Upper lobe of right lung (tissue), 1 donor: ENCODE measurements around the gene TPRX2. TPM values are rescaled to one million over a fixed set of nuclear protein-coding genes. Genes with fewer than 3 reads are reported as not detected.

Experiments
- ATAC-seq: fragments of 200-7000 bp; cut with Tn5 transposase; one replicate; pipeline ENCODE4 v1.9.1; 2020; ENCODE audit warnings: mild to moderate bottlenecking, moderate library complexity
- DNase-seq: peaks from one replicate; pipeline ENCODE4 v3.0.0-alpha.2; 2020
- H3K27ac ChIP-seq: fragments of 200-600 bp; one replicate; pipeline ENCODE4 v1.8.0; 2022
- H3K27me3 ChIP-seq: fragments of 200-600 bp; one replicate; pipeline ENCODE4 v1.8.0; 2022; ENCODE audit warnings: mild to moderate bottlenecking
- H3K36me3 ChIP-seq: fragments of 200-600 bp; one replicate; pipeline ENCODE4 v1.8.0; 2022
- H3K4me1 ChIP-seq: fragments of 200-600 bp; one replicate; pipeline ENCODE4 v1.8.0; 2022
- H3K4me3 ChIP-seq: fragments of 200-600 bp; one replicate; pipeline ENCODE4 v1.8.0; 2022; ENCODE audit warnings: mild to moderate bottlenecking
- H3K9me3 ChIP-seq: fragments of 200-600 bp; one replicate; pipeline ENCODE4 v1.8.0; 2022
- intact Hi-C: fragments of 100-400 bp; cut with DNase I; formaldehyde crosslinking; loops from one replicate; pipeline ENCODE4 v1.11.0; 2022
- total RNA-seq: library from RNA; stranded (reverse); fragmentation: NEBNext Ultra II Directional; extraction: Animal tissue kit (Norgen Biotek cat#: 25700); gene quantifications from one replicate; pipeline ENCODE4 v1.2.1, GENCODE V29; 2021
- TF ChIP-seq, protein P1 (sequence below): fragments of 200-600 bp; IDR thresholded peaks from one replicate; pipeline ENCODE4 v1.8.0; 2022; ENCODE audit warnings: antibody characterized with exemption
- donor health status: DM: no; HTN: yes; CAD: no; lungs with severe emphysema.

The TPRX2 gene
- total RNA-seq, 1 donor from 2014 or later = not detected

DNA sequence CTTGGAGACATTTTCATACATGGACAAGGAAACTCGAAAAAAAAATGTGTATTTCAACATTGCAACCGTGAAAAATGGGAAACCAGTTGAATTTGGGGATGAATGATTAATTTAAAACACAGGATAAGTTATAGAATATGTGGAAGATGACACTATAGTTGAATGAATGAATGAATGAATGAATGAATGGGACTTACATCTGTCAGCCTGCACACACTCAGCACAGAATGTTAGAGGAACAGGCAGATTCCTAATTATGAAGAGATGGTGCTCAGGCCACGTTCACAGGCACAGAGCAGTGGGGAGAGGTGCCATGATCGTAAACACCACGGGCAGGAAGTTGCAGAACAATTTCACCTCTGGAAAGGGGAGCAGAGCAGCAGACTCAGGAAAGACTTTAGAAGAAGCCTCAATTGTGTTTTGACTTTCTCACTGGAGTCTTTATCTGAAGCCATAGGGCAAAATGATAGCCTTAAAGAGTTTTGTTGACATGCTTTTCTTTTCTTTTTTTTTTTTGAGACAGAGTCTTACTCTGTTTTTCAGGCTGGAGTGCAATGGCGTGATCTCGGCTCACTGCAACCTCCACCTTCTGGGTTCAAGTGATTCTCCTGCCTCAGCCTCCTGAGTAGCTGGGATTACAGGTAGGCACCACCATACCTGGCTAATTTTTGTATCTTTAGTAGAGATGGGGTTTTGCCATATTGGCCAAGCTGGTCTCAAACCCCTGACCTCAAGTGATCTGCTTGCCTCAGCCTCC lies 32.0 kb downstream of the TPRX2 start:
- peak overlapping the region; percentile 33 for H3K27ac ChIP-seq
- H3K4me3 ChIP-seq = no peak overlapping the region
- H3K36me3 ChIP-seq = no peaks in the 10 kb centered on the region
- H3K4me1 ChIP-seq = peaks cover 3% of the 10 kb centered on the region
- no peaks in the 10 kb centered on the region for H3K27me3 ChIP-seq
- no peak for ATAC-seq
- DNase-seq = no peak
- TF ChIP-seq, protein P1, sequence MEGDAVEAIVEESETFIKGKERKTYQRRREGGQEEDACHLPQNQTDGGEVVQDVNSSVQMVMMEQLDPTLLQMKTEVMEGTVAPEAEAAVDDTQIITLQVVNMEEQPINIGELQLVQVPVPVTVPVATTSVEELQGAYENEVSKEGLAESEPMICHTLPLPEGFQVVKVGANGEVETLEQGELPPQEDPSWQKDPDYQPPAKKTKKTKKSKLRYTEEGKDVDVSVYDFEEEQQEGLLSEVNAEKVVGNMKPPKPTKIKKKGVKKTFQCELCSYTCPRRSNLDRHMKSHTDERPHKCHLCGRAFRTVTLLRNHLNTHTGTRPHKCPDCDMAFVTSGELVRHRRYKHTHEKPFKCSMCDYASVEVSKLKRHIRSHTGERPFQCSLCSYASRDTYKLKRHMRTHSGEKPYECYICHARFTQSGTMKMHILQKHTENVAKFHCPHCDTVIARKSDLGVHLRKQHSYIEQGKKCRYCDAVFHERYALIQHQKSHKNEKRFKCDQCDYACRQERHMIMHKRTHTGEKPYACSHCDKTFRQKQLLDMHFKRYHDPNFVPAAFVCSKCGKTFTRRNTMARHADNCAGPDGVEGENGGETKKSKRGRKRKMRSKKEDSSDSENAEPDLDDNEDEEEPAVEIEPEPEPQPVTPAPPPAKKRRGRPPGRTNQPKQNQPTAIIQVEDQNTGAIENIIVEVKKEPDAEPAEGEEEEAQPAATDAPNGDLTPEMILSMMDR = no peak
- intact Hi-C loops = no loop called here
- H3K9me3 ChIP-seq = no peaks in the 10 kb centered on the region

DNA sequence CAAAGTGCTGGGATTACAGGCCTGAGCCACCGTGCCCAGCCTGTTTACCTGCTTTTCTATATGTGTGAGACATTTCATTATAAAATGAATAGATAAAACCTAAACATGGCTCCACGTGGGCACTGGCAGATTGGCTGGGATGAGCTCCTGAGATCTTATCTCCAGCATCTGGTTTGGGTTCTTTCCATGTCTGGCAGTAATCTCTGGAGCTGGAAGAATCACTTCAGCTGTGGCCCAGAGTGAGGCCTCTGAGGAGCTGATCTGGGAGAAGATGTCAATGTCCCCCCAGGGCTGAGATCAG lies 32.5 kb downstream of the TPRX2 start:
- DNase-seq (no peak), ATAC-seq (no peak)
- no peaks in the 10 kb centered on the region for H3K27me3 ChIP-seq
- intact Hi-C loops = no loop called here
- no peaks in the 10 kb centered on the region for H3K9me3 ChIP-seq
- TF ChIP-seq, protein P1 = no peak
- H3K36me3 ChIP-seq = no peaks in the 10 kb centered on the region
- H3K4me3 ChIP-seq = no peak overlapping the region
- peaks cover 3% of the 10 kb centered on the region for H3K4me1 ChIP-seq
- H3K27ac ChIP-seq = peak overlapping the region; percentile 33

DNA sequence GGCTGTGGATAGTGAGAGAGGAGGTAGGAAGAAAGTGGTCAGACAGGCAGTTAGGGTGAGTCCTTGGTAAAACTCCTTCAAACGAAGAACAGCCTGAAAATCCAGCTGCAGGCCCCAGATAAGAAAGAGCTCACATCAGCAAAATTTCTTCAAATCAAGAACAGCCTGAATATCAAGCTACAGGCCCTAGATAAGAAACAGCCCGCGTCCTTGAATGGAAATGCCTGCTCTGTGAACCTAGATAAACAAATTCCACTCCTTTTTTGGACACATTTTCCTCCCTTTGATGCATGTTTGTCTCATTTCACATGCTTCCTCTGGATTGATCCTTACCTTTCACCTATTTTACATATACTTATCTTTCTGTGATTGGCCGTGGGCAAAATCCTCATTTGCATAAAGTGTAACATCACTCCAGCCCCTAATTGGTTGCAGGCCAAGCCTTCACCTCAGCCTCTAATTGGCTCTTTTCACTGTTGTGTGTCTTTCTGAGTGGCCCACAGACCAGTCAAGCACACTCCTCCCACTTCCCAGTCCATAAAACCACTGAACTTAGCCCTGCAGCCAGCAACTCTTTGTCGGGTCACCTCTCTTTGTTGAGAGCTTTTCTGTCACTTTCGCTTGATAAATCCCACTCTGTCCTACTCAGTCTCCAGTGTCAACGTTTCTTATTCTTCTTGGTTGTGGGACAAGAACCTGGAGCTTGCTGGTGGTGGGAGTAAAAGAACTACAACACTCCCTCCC lies 33.1 kb downstream of the TPRX2 start:
- TF ChIP-seq, protein P1 = no peak
- peak overlapping the region; percentile 33 for H3K27ac ChIP-seq
- no peaks in the 10 kb centered on the region for H3K36me3 ChIP-seq
- no peaks in the 10 kb centered on the region for H3K9me3 ChIP-seq
- H3K4me3 ChIP-seq = no peak overlapping the region
- H3K27me3 ChIP-seq = no peaks in the 10 kb centered on the region
- DNase-seq (no peak), ATAC-seq (no peak)
- intact Hi-C loops = no loop called here
- H3K4me1 ChIP-seq = peaks cover 3% of the 10 kb centered on the region

DNA sequence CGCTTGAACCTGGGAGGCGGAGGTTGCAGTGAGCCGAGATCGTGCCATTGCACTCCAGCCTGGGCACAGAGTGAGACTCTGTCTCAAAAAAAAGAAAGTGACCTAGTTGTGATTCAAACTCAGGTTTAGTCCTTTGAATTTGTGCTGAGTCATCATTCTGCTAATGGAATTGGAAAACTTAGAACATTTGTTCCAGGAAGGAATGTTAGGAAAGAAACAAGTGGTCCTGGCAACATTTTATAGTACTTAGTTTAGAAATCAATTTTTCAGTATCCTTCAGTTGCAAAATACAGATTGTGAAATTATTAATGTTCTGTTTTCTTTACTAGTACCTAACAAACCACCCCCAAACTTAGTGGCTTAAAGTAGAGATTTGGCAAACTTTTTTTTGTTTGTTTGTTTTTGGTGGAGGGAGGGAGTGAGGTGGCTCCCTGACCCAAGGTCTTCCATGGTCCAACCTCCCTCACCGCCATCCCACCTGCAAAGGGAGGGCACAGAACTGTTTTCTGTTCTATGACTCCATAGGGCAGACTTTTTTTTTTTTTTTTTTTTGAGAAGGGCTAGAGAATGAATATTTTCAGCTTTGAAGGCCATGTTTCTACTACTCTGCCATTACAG lies 36.2 kb downstream of the TPRX2 start:
- Histone ChIP-seq H3K9me3 (no peaks in the 10 kb centered on the region), H3K36me3 (no peaks in the 10 kb centered on the region), H3K27me3 (no peaks in the 10 kb centered on the region), H3K4me3 (no peak overlapping the region), H3K27ac (peak overlapping the region; percentile 24), H3K4me1 (peaks cover 3% of the 10 kb centered on the region)
- ATAC-seq = no peak
- TF ChIP-seq, protein P1 = no peak
- no peak for DNase-seq
- intact Hi-C loops = no loop called here

DNA sequence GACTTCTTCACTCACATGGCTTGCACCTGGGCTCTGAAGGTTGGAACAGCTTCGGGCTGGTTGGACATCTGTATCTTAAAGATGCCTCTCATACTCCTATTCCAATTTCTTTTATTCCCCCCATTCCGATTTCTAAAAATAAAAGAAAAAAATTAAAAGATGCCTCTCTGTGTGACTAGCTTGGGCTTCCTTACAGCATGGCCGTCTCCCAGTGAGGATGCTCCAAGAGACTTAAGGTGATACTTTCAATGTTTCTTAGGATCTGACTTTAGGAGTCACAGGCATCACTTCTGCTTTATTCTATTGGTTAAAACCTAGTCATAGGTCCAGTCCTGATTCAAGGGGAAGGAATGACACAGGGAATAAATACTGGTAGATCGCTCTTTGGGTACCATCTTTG lies 37.0 kb downstream of the TPRX2 start:
- H3K36me3 ChIP-seq = no peaks in the 10 kb centered on the region
- intact Hi-C loops = no loop called here
- DNase-seq = no peak
- TF ChIP-seq, protein P1 = no peak
- H3K27ac ChIP-seq = no peak overlapping the region
- no peak for ATAC-seq
- H3K9me3 ChIP-seq = no peaks in the 10 kb centered on the region
- peaks cover 3% of the 10 kb centered on the region for H3K4me1 ChIP-seq
- no peak overlapping the region for H3K4me3 ChIP-seq
- no peaks in the 10 kb centered on the region for H3K27me3 ChIP-seq
